Stimulated activated CD4-positive, alpha-beta T cell treated with anti-CD3 and anti-CD28 coated beads, Interleukin-1b, Interleukin-23, amount 100 ng/mL, for 4 hours (primary cell): Measurements from ENCODE around the gene ABLIM1.

Experiments
- DNase-seq, 2 donors: peaks; one replicate each; pipeline ENCODE4 v3.0.0-alpha.2; 2020; ENCODE audit warnings: low read depth in 2 of 2

ABLIM1 gene

GRCh38 chr10:114581071-114581470, 77.0 kb downstream of the ABLIM1 start:
- DNase-seq, result no peak

- DNase-seq, result no peak
These were observed 80.9 kb downstream of the ABLIM1 start for GRCh38 chr10:114577133-114577532.

GRCh38 chr10:114576716-114577115, 81.4 kb downstream of the ABLIM1 start:
- DNase-seq, result no peak

- no peak for DNase-seq
These were observed 82.0 kb downstream of the ABLIM1 start for GRCh38 chr10:114576132-114576487.

GRCh38 chr10:114575417-114576131, 82.5 kb downstream of the ABLIM1 start:
- no peak for DNase-seq

- DNase-seq, result no peak
These were observed 84.6 kb downstream of the ABLIM1 start for GRCh38 chr10:114573330-114574045.

- no peak for DNase-seq
These were observed 86.6 kb downstream of the ABLIM1 start for GRCh38 chr10:114571316-114571999.

GRCh38 chr10:114566064-114566463, 92.0 kb downstream of the ABLIM1 start:
- DNase-seq, result no peak

- no peak for DNase-seq
These were observed 93.0 kb downstream of the ABLIM1 start for GRCh38 chr10:114565066-114565465.

- no peak for DNase-seq
These were observed 97.0 kb downstream of the ABLIM1 start for GRCh38 chr10:114561008-114561523.

GRCh38 chr10:114560144-114560543, 97.9 kb downstream of the ABLIM1 start:
- DNase-seq, result no peak

GRCh38 chr10:114559636-114560035, 98.4 kb downstream of the ABLIM1 start:
- no peak for DNase-seq

GRCh38 chr10:114557854-114558253, 100.2 kb downstream of the ABLIM1 start:
- no peak for DNase-seq

GRCh38 chr10:114556236-114557122, 101.6 kb downstream of the ABLIM1 start:
- DNase-seq, result no peak

- no peak for DNase-seq
These were observed 104.6 kb downstream of the ABLIM1 start for GRCh38 chr10:114553436-114553835.

GRCh38 chr10:114552050-114552449, 106.0 kb downstream of the ABLIM1 start:
- no peak for DNase-seq

- no peak for DNase-seq
These were observed 106.5 kb downstream of the ABLIM1 start for GRCh38 chr10:114551636-114551972.

GRCh38 chr10:114550756-114551635, 107.1 kb downstream of the ABLIM1 start:
- no peak for DNase-seq

GRCh38 chr10:114548662-114549061, 109.4 kb downstream of the ABLIM1 start:
- no peak for DNase-seq

- DNase-seq, result no peak
These were observed 110.6 kb downstream of the ABLIM1 start for GRCh38 chr10:114547514-114547913.

- DNase-seq, result no peak
These were observed 111.0 kb downstream of the ABLIM1 start for GRCh38 chr10:114547056-114547455.
